Measurements from ENCODE around the gene NAALADL2.

NAALADL2 gene

DNA sequence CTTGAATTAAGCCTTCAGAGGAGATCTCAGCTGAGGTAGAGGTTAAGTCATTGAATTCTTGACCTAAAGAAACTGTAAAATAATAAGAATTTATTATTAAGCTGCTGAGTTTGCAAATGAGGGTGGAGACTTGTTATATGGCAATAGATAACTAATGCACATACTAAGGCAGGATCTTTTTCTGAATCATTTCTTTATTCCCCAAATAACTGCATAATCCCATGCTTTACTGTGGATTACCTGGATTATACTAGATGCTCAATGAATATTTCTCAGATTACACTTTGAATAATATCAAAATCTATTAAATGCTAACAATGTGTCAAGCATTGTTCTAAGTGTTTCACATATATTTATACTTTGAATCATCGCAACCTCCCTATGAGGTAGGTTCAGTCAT, 532.5 kb downstream of the NAALADL2 start:
- CTCF ChIA-PET: interaction anchor here (0.9 to 1.5 kb wide), 4 partner anchors 13 to 89 kb away, joined by 3 to 4 read pairs (median 3); no protein-coding TSS in a partner anchor
- DNase-seq (ENCODE audit: extremely low spot score): no peak
- TF ChIP-seq, protein P1, sequence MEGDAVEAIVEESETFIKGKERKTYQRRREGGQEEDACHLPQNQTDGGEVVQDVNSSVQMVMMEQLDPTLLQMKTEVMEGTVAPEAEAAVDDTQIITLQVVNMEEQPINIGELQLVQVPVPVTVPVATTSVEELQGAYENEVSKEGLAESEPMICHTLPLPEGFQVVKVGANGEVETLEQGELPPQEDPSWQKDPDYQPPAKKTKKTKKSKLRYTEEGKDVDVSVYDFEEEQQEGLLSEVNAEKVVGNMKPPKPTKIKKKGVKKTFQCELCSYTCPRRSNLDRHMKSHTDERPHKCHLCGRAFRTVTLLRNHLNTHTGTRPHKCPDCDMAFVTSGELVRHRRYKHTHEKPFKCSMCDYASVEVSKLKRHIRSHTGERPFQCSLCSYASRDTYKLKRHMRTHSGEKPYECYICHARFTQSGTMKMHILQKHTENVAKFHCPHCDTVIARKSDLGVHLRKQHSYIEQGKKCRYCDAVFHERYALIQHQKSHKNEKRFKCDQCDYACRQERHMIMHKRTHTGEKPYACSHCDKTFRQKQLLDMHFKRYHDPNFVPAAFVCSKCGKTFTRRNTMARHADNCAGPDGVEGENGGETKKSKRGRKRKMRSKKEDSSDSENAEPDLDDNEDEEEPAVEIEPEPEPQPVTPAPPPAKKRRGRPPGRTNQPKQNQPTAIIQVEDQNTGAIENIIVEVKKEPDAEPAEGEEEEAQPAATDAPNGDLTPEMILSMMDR (IDR thresholded peaks at IDR 0.05; ENCODE audit: control extremely low read depth, extremely low read depth, low read depth, missing control alignments): no peak
- POLR2A ChIA-PET: no interaction called here

DNA sequence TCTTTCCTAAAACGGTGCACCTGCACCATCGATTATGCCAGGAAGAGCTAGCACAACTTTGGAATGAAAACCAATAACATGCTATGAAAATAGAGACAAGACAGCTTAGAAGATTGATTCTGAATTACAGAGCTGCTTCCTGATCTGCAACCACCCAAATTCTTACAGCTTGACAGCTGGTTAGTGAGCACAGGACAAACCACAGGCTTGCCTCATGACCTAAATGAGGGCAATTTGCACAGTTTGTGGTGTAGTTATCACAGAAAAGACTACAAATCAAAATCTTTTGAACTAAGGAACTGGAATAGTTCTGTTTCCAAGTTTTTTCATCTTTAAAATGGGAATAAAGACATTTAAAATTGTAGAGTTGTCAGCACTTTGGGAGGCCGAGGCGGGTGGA, 533.5 kb downstream of the NAALADL2 start:
- ChIA-PET POLR2A (no interaction called here), CTCF (interaction anchor here (1.4 to 1.5 kb wide), 2 partner anchors 14 to 18 kb away, joined by 3 read pairs; no protein-coding TSS in a partner anchor)
- no peak for DNase-seq (ENCODE audit: extremely low spot score)
- TF ChIP-seq, protein P1 (IDR thresholded peaks at IDR 0.05; ENCODE audit: control extremely low read depth, extremely low read depth, low read depth, missing control alignments): no peak

DNA sequence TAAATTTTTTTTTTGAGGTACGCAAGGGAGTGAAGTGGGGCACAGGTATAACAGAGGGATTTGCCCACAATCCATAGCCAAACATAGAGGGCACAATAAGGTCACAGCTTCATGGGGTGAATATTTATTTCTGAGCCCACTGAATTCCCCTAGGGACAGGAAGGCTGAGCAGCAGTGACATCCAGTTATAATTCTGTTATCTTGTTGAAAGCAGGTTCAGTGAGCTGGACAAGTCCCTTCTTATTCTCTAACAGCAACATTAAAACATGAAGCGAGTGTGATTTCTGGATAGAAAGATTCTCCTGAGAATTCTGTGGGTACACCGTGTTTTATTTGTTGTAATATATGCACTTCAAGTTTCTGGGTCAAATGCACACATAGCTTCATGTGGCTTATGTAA, 538.2 kb downstream of the NAALADL2 start:
- CTCF ChIA-PET: no interaction called here
- TF ChIP-seq, protein P1 (IDR thresholded peaks at IDR 0.05; ENCODE audit: control extremely low read depth, extremely low read depth, low read depth, missing control alignments): no peak
- POLR2A ChIA-PET: no interaction called here
- DNase-seq (ENCODE audit: extremely low spot score): no peak

DNA sequence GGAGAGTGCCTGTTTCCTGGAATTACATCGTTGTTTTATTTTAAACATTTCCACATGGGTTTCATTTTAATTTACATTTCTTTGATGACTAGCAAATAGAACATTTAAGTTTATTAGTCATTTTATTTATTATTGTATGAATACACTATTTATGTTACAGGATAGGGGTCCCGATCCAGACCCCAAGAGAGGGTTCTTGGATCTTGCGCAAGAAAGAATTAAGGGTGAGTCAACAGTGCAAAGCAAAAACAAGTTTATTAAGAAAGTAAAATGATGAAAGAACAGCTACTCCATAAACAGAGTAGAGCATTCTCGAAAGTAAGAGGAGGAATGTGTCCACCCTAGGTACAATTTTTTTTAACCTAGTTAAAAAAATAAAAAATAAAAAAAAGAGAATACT, 539.5 kb downstream of the NAALADL2 start:
- CTCF ChIA-PET: no interaction called here

DNA sequence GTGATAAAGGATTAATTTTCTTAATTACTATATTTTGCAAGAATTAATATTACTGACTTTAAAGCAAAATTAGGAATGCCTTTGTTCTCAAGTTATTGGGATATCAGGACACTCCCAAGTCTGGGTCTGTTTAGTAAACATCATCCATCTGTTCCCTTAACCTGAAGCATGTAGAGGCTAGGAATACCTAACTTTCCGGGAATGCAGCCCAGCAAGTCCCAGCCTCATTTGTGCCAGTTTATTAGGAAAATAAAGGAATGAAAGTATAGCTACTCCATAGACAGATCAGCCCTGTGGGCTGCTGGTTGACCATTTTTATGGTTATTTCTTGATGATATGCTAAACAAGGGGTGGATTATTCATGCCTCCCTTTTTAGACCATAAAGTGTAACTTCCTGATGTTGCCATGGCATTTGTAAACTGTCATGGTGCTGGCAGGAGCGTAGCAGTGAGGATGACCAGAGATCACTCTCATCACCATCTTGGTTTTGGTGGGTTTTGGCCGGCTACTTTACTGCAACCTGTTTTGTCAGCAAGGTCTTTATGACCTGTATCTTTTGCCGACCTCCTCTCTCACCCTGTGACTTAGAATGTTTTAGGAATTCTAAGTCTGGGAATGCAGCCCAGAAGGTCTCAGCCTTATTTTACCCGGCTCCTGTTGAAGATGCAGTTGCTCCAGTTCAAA, 540.2 kb downstream of the NAALADL2 start:
- TF ChIP-seq, protein P1 (IDR thresholded peaks at IDR 0.05; ENCODE audit: control extremely low read depth, extremely low read depth, low read depth, missing control alignments): no peak
- DNase-seq (ENCODE audit: extremely low spot score): no peak
- CTCF ChIA-PET: no interaction called here
- POLR2A ChIA-PET: no interaction called here

More for the DNA sequence above, 539.5 kb downstream of the NAALADL2 start:
- POLR2A ChIA-PET: no interaction called here
- DNase-seq (ENCODE audit: extremely low spot score): no peak
- TF ChIP-seq, protein P1 (IDR thresholded peaks at IDR 0.05; ENCODE audit: control extremely low read depth, extremely low read depth, low read depth, missing control alignments): no peak

DNA sequence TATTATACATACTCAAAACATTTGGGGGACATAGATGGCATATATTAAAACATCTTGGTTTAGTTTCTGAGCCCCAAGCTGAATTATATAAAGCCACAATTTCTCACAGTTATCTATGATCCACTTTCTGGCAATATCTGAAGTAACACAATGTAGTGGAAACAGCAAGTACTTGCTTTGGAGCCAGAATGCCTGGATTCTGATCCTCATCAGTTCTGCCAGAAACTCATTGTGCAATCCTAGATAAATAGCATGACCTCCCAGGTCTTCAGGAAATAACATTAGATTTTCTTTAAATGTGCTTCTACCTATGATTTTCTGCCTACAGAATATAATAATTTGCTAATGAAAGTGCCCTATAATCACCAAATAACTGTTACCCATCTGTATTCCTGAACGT, 544.9 kb downstream of the NAALADL2 start:
- ChIA-PET POLR2A (no interaction called here), CTCF (no interaction called here)
- DNase-seq (ENCODE audit: extremely low spot score): no peak
- TF ChIP-seq, protein P1 (IDR thresholded peaks at IDR 0.05; ENCODE audit: control extremely low read depth, extremely low read depth, low read depth, missing control alignments): no peak

All from GM10248 (cell line).